ENCODE measurements around the gene LBHD2. TPM values are rescaled to one million over a fixed set of nuclear protein-coding genes. Genes with fewer than 3 reads are reported as not detected.

The LBHD2 gene
- total and polyA plus RNA-seq, 10 of the 15 experiments (the other 5 are each of a cell fraction or from before 2014, with no cell fraction given) = not detected

GRCh38 chr14:103127356-103127755 is 43.3 kb downstream of the LBHD2 start (continued):
- TF ChIP-seq CEBPZ (IDR thresholded peaks at IDR 0.05; ENCODE audit: low read depth, low read length) = no peak

- peaks cover 3% of the 10 kb centered on the region for H3K4me1 ChIP-seq (ENCODE audit: control insufficient read depth, insufficient read depth, low read length)
- ATAC-seq = no peak
- no peak for DNase-seq (ENCODE audit: low read depth, low spot score)
- H3K4me3 ChIP-seq = no peak overlapping the region; the same call in 1 of the 2 replicates
- no TSS peak for BruUV-seq (replicated peaks)
- WGBS (ENCODE audit: insufficient coverage, insufficient replicate concordance, low lambda C conversion rate, missing lambda C conversion rate) = 77% methylated on average over 16 of the region's 16 CpGs
- ChIA-PET RAD21 (ENCODE audit: unreplicated experiment) (no interaction called here), SMC1A (ENCODE audit: uncharacterized antibody, unreplicated experiment) (interaction anchor here (1.0 to 3.2 kb wide), 3 partner anchors 12 to 56 kb away, joined by 3 to 9 read pairs (median 6); no protein-coding TSS in a partner anchor), POLR2A (no interaction called here), CTCF (no interaction called here)
- peaks cover 5% of the 10 kb centered on the region in 2 experiments; a peak in 2 of 4 replicates for H3K36me3 ChIP-seq (ENCODE audit: control insufficient read depth in 2 of 2, insufficient read depth in 2 of 2, low read length in 1 of 2)
- H3K27ac ChIP-seq (ENCODE audit: control insufficient read depth, insufficient read depth) = no peak overlapping the region
- in situ Hi-C loops (cut with MboI) (no loop called here), intact Hi-C loops (cut with micrococcal nuclease; ENCODE audit: unreplicated experiment) (no loop called here)
- no peak overlapping the region for H2AFZ ChIP-seq (ENCODE audit: control insufficient read depth, low read depth, low read length)
- H3K27me3 ChIP-seq (replicated peaks in 1 of 2; ENCODE audit: control insufficient read depth in 2 of 2, insufficient read depth in 2 of 2, low read length in 1 of 2) = no peaks in the 10 kb centered on the region
- no peaks in the 10 kb centered on the region for H3K9me3 ChIP-seq (replicated peaks; ENCODE audit: control insufficient read depth, insufficient read depth, low read length)
- H3K9ac ChIP-seq (ENCODE audit: control insufficient read depth, insufficient read depth, low read length) = no peak overlapping the region
- no peak for FAIRE-seq
- H4K20me1 ChIP-seq (ENCODE audit: control insufficient read depth, insufficient read depth) = no peaks in the 10 kb centered on the region
- H3K79me2 ChIP-seq (ENCODE audit: control insufficient read depth, insufficient read depth, low read length) = peaks cover 21% of the 10 kb centered on the region
- H3K4me2 ChIP-seq (ENCODE audit: control insufficient read depth, insufficient read depth) = no peak overlapping the region; the same call in 1 of the 2 replicates
- TF ChIP-seq YBX1 (IDR thresholded peaks at IDR 0.05) (no peak), KDM1A (IDR thresholded peaks at IDR 0.05; ENCODE audit: borderline replicate concordance) (no peak), IKZF2 (IDR thresholded peaks at IDR 0.05) (no peak), SMAD1 (IDR thresholded peaks at IDR 0.05; ENCODE audit: low read depth, partially characterized antibody) (no peak), ZBTB33 (IDR thresholded peaks at IDR 0.05) (no peak), HSF1 (IDR thresholded peaks at IDR 0.05; ENCODE audit: low read depth, low read length) (no peak), POU2F2 (IDR thresholded peaks at IDR 0.05; ENCODE audit: borderline replicate concordance, low read depth, low read length) (no peak), JUND (IDR thresholded peaks at IDR 0.05; ENCODE audit: low read depth, low read length) (no peak), BHLHE40 (IDR thresholded peaks at IDR 0.05; ENCODE audit: borderline replicate concordance in 1 of 2, low read depth in 2 of 2, low read length in 1 of 2) (no peak), RFX5 (IDR thresholded peaks at IDR 0.05; ENCODE audit: low read depth, low read length) (no peak), EZH2 (IDR thresholded peaks at IDR 0.05; ENCODE audit: borderline replicate concordance, control insufficient read depth, low read depth, low read length) (no peak), CBX5 (IDR thresholded peaks at IDR 0.05; ENCODE audit: low read depth) (no peak), HDAC6 (IDR thresholded peaks at IDR 0.05; ENCODE audit: unreplicated experiment) (no peak), POLR2AphosphoS2 (IDR thresholded peaks at IDR 0.05; ENCODE audit: low read depth, low read length) (no peak)
These were observed 44.0 kb downstream of the LBHD2 start for GRCh38 chr14:103127861-103128598.
